Stimulated activated naive CD4-positive, alpha-beta T cell (primary cell): ENCODE measurements around the gene SH3BGRL2.

Experiments
- DNase-seq, 6 experiments: peaks; one replicate each; lab custom pipeline; 2025; lab: John Stamatoyannopoulos, UW

The SH3BGRL2 gene

DNA sequence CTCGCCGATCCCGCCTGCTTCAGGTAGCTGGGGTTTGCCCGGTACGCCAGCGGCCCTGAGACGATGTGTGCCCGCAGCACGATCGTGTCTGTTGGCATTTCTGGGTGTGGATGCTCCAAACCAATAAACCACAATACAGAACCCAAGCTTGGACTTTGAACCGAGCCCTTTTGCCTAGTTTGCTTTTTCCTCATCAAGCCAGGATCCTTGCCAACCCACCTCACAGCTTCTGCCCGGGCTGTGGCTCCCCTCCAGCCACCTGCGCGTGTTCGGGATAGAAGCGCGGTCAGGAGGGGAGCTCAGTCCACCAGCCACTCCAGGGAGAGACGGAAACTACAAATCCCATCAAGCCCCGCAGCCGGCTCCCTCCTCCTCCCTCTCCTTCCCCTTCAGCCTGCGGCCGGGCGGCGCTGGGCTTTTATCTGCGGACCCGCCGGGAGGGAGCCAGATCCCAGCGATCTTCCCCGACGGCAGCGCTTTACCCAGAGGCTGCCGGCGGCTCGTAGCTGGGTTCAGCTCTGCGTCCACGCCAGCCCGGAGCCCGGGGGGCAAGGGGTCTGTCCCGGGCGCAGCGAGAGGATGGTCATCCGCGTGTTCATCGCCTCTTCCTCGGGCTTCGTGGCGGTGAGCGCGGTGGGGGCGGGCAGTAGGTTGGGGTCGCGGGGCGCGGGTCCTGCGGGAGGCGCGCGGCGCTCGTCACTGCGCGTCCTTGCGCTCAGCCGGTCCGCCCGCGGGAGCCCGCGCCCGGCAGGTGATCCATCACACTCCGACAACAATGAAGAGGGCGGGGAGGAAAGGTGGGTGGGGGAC, at the start of gene SH3BGRL2:
Gene SH3BGRL2 (plus strand): TSS at position 447 of the 810 bp plus-strand sequence. CDS start 133 bp downstream, at position 580.
- peak in 2 of 6 experiments; percentile 2 to 19 for DNase-seq

GRCh38 chr6:79584332-79584731, 46.8 kb upstream of the SH3BGRL2 start:
- DNase-seq = no peak

- no peak for DNase-seq
Observed at GRCh38 chr6:79586548-79586947, 44.6 kb upstream of the SH3BGRL2 start.

- no peak for DNase-seq
Observed at GRCh38 chr6:79589701-79590100, 41.4 kb upstream of the SH3BGRL2 start.

DNA sequence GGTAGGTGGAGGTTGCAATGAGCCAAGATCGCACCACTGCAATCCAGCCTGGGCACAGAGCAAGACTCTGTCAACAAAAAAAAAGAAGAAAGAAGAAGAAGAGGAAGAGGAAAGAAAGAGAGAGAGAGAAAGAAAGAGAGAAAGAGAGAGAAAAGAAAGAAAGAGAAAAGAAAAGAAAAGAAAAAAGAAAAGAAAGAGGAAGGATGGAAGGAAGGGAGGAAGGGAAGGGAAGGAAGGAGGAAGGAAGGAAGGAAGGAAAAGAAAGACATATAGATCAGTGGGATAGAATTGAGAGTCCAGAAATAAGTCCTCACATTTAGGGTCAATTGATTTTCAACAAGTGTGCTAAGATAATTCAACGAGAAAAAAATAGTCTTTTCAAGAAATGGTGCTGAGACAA, 34.0 kb upstream of the SH3BGRL2 start:
- no peak for DNase-seq

- DNase-seq = no peak
Observed at GRCh38 chr6:79598012-79598411, 33.1 kb upstream of the SH3BGRL2 start.

DNA sequence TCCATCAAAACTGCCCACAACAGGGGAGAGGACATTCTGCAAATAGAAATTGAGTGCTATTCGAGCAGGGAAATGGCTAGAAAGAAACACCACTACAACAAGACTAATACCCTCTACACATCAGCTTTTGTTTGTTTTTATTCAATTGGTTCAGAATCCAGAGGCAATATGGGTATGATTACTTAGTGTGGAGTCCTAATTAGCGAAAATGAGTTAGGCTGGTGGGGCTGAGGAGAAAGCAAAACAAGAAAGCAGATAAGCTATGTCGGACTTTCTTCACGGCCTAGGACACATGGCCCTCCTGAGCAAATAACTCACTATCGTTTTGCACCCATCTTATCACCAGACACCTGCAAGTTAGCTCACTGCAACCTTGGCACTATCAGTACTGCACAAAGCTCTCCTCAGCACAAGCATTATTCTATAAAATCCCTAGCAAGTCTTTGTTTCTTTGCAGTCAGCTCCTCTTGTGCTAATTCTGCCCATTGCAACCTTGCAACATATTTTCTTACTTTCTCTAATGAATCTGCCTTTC, 31.3 kb upstream of the SH3BGRL2 start:
- DNase-seq = no peak

DNA sequence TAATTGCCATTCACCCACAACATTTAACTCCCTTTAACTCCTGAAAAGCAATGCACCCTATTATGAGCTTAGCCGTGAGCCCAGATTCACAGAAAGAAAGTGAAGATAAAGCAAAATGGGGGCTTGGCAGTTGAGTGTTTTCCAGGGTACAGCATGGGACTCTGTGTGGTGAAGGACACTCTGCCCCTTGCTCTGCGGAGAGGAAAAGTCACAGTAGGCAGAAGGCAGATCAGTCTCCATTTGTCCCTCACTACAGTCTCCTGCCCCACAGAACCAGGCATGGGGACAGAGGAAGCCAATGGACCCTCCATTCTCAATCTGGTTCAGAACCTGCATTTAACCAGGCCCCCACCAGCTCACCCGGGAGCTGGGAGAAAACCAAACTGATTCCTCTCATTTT, 30.8 kb upstream of the SH3BGRL2 start:
- no peak for DNase-seq

- no peak for DNase-seq
Observed at GRCh38 chr6:79600812-79601609, 30.1 kb upstream of the SH3BGRL2 start.

GRCh38 chr6:79602859-79603258, 28.3 kb upstream of the SH3BGRL2 start:
- no peak for DNase-seq

DNA sequence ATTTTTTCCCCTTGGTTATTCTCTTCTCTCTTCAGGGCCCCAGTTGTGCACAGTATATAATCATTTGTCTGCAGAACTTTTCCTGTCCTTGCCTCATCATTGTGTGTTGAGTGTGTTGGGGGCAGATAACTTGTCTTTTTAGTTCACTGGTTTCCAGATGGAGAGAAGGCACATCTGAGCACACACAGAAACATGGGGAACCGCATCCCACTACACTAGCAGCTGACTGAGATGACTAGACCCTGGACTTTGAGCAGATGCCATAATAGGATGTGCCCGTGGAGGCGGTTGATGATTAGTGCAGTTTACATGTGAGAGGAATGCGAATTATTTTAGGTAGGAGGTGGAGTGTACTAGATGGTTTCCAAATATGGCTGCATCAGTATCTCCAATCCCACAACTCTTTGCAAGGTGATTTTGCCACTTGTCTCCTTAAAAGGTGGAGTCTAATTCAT, 26.5 kb upstream of the SH3BGRL2 start:
- no peak for DNase-seq

DNA sequence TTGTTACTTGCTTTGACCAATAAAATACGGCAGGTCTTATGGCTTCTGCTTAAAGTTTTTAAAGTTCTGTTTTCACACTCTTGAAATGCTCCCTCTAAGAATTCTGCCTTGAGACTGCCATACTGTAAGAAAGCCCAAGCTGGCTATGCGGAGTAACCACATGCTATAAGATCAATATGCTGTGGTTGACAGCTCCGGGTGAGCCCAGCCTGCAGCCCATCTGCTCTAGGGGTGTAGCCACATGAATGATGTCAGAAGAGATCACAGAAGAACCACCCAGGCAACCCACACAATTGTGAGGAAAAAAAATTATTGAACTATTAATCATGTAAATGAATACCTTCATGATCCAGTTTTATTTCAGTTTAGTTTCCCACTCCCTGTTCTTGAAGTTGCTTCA, 26.1 kb upstream of the SH3BGRL2 start:
- no peak for DNase-seq

DNA sequence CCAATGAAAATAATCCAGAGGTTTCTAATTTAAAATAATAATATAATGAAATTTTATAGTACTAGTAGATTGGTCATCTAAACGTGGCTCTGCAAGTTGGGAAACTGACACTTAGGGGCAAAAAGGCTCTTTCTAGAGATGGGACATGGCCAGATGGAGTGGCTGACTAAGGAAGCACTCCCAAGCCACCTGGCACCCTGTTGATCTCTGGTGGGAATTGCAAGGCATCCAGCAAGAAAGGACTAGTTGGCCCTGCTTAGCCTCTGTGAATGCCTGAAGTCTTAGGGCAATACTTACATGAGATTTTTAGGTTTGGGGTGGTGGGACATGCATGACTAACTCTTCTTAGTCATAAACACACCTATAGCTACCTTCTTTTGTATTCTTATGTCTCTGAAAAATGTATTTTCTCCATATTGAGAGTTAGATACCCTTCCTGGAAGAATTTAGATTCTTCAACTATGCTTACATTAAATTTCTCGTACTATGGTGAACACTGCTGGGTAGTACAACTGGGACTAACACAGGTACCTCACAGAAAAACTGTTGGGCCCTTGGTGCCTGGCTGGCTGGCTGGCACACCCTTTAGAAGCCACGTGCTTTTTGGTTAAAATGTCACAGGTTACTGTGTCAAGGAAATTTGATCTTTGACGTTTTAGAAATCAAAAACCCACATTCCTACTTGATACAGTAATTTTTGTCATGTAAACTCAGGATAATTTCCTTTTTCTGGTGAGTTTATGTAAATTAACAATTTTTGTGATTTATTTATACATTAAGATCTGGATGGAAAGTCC, 25.0 kb upstream of the SH3BGRL2 start:
- no peak for DNase-seq

DNA sequence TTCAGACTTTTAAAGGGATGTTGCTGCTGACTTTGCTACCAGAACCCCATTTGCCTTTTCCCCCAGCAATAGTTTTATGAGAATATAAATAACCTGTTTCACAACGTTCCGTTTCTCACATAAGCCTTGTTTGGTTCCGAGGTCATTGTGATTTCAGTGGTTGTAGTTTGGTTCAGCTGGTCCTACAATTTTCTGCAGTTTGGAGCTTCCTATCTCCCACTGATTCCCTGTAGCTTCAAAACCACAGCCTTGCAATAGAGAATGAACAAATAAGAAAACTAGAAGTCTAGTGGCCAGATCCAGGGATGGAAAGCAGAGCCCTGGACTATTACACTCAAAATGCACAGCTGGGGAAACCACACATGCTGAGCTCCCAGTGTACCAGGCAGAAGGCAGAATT, 24.1 kb upstream of the SH3BGRL2 start:
- DNase-seq = no peak

DNA sequence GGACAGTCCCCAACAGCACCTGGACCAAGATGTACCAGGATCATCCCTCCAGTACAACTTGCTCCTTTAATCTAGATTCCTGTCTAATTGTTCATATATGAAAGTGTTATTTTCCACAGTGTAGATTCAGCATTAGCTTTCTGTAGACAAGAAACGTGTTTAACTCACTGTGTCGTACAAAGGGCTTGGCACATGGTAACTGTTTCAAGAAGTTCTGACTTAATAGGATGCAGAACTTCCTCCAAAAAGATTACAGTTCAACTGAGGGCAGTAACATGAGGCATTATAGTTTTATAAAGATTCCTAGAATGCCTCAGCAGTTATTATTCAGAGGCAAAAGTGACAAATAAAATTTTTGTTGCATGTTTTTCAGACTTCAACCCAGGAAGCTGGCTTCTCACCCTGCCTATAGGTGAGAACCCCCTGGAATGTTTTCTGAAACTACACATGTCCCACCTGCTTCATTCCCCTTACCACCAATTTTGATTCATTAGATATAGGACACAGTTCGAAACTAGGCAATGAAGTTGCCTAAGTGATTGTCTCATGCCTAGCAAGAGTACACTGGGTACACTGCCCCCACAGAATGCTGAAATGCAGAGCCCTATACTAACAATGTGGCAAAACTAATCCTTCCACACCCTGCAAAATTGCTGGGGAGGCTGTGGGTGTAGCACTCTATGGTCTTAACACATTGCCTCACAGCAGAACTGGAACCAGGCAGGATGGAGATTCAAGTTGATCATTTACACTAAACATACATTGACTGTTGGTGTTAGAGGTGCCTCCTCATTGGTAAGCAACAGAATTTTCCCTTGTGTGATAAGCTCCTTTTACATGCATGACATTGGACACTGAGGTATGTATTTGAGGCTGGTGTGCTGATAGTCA, 22.6 kb upstream of the SH3BGRL2 start:
- no peak for DNase-seq

DNA sequence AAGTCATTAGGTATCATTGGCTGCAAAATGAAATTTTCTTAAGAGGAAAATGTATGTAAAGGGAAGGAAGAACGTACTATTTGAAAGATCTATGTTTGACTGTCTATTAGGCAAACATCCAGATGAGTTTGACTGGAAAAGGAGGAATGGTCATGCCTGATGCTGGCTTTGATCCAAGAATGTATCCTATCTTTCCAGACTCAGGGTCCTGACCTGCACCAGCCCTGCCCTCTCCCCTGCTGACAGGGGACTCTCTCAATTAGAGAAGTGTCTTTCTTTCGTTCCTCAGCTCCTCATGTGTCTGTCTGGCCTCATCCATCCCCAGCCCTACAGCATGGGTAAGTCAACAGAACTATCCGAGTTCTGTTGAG, 21.9 kb upstream of the SH3BGRL2 start:
- no peak for DNase-seq

DNA sequence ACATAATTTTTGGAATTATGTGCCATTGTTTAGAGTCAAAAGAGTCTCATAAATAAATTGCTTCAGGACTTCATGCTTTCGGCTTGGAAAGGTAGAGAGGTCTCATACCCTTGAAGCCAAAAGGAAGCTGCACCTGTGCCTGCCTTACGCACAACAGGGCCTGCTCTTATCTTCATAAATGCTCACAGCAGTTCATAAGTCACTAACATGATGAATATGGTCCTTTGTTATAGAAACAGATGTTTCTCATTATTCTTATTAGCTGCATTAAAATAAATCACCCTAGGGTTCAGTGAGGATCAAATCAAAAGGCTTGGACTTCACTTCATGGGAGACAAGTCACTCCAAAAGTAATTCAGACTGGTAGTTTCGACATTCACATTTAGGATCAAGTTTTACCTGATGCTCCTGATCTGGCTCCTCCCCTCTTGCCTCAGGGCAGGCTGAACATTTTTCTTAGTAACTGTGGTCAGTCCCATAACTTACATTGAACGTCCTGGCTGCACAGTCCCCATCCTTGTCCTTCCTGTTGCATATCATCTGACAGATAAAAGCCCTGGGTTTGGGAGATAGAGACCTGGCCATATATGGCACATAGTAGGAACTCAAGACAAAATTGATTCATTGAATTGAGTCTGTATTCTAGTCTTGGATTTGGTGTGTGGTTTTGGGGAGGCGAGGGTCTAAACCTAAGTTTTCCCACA, 20.7 kb upstream of the SH3BGRL2 start:
- DNase-seq = no peak

DNA sequence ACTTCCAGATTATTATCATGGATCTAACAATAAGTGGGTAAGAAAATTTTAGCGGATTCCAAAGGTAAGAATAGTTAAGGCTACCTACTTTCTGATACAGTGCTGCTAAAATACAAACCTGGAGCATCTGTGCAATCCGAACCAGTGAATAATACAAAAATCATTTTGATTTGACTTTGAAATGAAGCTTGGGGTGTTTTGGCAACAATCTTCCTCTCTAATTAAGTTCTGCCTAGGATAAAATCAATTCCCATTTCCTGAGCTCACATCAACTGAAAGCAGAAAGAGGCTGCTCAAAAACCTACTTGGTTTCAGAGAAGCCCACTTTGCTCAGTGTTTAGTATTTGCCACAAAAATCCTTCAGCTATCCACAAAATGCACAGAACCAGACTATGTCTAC, 18.7 kb upstream of the SH3BGRL2 start:
- no peak for DNase-seq

- DNase-seq = no peak
Observed at GRCh38 chr6:79612918-79613317, 18.2 kb upstream of the SH3BGRL2 start.

GRCh38 chr6:79613912-79614311, 17.2 kb upstream of the SH3BGRL2 start:
- no peak for DNase-seq
